Neutrophil (primary cell): ENCODE measurements around the gene ARID4B.

ENCODE experiments used
- H3K27ac ChIP-seq: fragments of 200-600 bp; sonication (generic); 2 replicates; pipeline ENCODE4 v1.5.1; 2016; ENCODE audit warnings: mild to moderate bottlenecking, moderate library complexity
- H3K27me3 ChIP-seq: fragments of 200-600 bp; sonication (generic); 2 replicates; pipeline ENCODE4 v1.6.0; 2016; ENCODE audit warnings: mild to moderate bottlenecking
- H3K36me3 ChIP-seq: fragments of 200-600 bp; sonication (generic); 2 replicates; pipeline ENCODE4 v1.5.1; 2017
- H3K4me1 ChIP-seq, 2 experiments: fragments of 200-600 bp in 1 of 2; sonication (generic) in 1 of 2; 1 replicate in 1 of 2; 2 replicates in 1 of 2; pipeline versions ENCODE4 v1.5.1 to v1.6.1; 2013 to 2016; ENCODE audit warnings: low read depth in 1 of 2, low read length in 1 of 2, mild to moderate bottlenecking in 1 of 2, moderate library complexity in 1 of 2; ENCODE audit not compliant: control insufficient read depth in 1 of 2, insufficient read depth in 1 of 2
- H3K4me3 ChIP-seq, 2 experiments: fragments of 200-600 bp in 1 of 2; sonication (generic) in 1 of 2; 1 replicate in 1 of 2; 2 replicates in 1 of 2; pipeline ENCODE4 v1.5.1; 2013 to 2016; ENCODE audit warnings: low read depth in 1 of 2, low read length in 1 of 2, mild to moderate bottlenecking in 1 of 2, moderate library complexity in 1 of 2
- H3K9me3 ChIP-seq: fragments of 200-600 bp; sonication (generic); 2 replicates; pipeline ENCODE4 v1.5.1; 2016
- TF ChIP-seq, protein P1 (sequence below): fragments of 200-600 bp; sonication (generic); IDR thresholded peaks from 2 replicates; pipeline ENCODE4 v1.5.1; 2016; ENCODE audit warnings: antibody characterized with exemption

Gene ARID4B

DNA sequence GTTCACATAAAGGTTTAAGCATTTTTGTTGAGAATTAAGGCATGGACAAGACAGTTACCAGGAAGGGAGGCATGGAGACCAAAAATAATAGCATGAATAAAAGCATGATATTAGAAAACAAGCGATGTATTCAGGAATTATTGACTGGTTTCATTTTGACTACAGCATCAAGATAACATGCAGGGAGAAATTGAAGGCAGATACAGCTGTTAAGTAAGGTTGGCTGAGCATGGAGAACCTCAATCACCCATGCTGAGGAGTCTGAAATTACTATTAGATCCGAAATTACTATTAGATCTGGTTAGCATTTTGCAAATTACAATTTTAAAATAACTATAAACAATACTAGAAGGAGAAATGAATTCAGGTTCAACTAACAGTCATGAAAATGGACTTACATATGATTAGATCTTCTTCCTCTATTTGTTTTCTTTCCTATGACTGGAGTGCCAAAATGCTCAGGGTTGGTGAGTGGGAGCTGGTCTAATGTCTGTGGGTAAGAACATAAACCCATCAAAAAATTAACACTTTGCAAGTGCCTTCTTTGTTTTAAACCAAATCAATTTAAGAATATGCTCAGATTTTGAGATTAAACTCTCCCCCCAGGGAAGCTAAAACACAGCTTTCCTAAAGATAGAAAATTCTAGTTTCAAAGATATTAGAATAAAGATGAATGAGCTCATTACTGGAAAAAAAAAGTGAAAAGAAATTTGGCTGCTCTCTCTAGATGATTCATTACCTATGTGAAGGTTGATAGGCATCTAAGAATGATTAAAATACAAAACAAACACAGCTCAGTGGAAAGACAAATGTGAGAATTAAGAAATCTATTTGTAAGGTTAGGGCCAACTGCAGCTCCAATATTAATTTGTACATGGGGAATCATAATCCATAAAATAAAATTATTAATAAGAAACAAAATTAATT is 81.7 kb downstream of the ARID4B start:
- Histone ChIP-seq H3K9me3 (no peaks in the 10 kb centered on the region), H3K27me3 (no peaks in the 10 kb centered on the region), H3K4me3 (no peak overlapping the region), H3K36me3 (peaks cover 42% of the 10 kb centered on the region), H3K4me1 (no peaks in the 10 kb centered on the region), H3K27ac (no peak overlapping the region)
- TF ChIP-seq, protein P1, sequence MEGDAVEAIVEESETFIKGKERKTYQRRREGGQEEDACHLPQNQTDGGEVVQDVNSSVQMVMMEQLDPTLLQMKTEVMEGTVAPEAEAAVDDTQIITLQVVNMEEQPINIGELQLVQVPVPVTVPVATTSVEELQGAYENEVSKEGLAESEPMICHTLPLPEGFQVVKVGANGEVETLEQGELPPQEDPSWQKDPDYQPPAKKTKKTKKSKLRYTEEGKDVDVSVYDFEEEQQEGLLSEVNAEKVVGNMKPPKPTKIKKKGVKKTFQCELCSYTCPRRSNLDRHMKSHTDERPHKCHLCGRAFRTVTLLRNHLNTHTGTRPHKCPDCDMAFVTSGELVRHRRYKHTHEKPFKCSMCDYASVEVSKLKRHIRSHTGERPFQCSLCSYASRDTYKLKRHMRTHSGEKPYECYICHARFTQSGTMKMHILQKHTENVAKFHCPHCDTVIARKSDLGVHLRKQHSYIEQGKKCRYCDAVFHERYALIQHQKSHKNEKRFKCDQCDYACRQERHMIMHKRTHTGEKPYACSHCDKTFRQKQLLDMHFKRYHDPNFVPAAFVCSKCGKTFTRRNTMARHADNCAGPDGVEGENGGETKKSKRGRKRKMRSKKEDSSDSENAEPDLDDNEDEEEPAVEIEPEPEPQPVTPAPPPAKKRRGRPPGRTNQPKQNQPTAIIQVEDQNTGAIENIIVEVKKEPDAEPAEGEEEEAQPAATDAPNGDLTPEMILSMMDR, result no peak

DNA sequence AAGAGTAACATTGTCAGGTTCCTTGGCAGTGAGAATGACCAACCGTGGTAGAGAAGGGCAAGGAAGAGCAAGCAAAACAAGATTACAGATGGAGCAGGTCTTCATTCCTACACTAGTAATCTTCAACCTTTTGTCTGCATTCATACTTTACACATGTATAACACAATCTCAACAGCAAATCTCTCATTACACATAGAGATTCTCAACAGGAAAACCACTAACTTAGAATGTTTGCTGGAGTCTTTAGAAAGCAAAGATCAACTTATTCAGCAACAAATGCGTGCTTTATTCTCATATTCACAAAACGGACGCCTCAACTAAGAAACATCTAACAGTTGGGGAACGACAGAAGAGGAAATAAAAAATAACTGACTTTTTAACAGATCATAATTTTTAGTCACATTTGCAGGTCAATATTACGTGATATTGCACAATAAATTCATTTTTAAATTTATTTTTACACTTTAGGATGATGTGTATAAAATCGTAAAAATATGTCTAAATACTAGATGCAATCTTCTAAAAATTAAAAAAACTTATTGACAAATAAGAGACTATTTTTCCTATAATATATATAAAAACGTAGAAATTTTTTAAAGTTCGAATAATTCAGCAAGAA is 82.9 kb downstream of the ARID4B start:
- Histone ChIP-seq H3K27ac (no peak overlapping the region), H3K36me3 (peaks cover 43% of the 10 kb centered on the region), H3K4me3 (no peak overlapping the region), H3K4me1 (no peaks in the 10 kb centered on the region), H3K9me3 (no peaks in the 10 kb centered on the region), H3K27me3 (no peaks in the 10 kb centered on the region)
- TF ChIP-seq, protein P1, result no peak

DNA sequence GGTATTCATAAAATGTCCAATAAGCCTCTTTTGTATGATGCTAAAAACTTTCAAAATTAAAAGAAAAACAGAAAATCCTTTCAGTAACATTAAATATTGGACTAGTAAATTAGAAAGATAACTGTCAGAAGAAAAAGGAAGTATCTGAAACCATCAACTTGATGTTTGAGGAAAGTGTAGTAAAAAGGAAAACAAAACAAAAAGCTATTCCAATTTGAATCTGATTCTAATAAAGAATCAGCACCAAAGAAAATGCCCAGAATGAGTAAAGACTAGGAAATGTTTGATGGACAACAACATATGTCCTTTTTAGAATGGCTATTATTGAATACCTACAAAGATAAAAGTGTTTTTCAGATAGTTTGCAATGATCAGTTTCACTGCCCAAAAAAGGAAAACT is 87.0 kb downstream of the ARID4B start:
- H3K27me3 ChIP-seq, result no peaks in the 10 kb centered on the region
- H3K36me3 ChIP-seq, result peaks cover 61% of the 10 kb centered on the region
- no peaks in the 10 kb centered on the region for H3K9me3 ChIP-seq
- no peak overlapping the region for H3K4me3 ChIP-seq
- TF ChIP-seq, protein P1, result no peak
- H3K4me1 ChIP-seq, result no peaks in the 10 kb centered on the region
- no peak overlapping the region for H3K27ac ChIP-seq

DNA sequence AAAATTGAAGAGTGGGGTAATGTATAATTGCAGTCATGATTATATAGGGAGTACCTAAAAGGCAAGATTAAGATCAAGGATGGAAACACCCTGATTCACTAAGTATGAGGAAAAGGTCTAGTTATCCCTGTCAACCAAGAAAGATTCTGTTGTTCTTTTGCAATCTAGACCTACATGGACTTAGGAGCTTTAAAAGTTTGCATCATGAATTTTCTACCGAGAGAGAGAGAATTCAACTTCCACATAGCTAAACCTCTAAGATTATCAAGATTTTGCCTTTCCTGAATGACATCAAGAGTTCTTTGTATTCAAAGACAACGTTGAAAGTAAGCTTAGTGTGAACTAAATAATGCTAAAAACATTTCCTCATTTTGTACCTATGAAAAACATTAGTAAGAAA is 88.1 kb downstream of the ARID4B start:
- Histone ChIP-seq H3K27me3 (no peaks in the 10 kb centered on the region), H3K4me1 (no peaks in the 10 kb centered on the region), H3K9me3 (no peaks in the 10 kb centered on the region), H3K27ac (no peak overlapping the region), H3K4me3 (no peak overlapping the region), H3K36me3 (peaks cover 62% of the 10 kb centered on the region)
- TF ChIP-seq, protein P1, result no peak

DNA sequence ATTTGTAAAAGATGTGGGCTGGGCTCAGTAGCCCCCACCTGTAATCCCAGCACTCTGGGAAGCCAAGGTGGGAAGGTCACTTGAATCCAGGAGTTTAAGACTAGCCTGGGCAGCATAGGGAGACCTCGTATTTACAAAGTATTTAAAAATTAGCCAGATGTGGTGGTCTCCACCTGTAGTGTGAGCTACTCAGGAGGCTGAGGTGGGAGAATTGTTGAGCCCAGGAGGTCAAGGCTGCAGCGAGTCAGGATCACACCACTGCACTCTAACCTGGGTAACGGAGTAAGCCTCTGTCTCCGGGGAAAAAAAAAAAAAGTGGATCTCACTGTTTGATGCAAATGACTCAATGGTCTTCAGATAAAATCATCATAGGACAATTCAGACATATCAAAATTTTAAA is 89.4 kb downstream of the ARID4B start:
- Histone ChIP-seq H3K27ac (no peak overlapping the region), H3K4me3 (no peak overlapping the region), H3K9me3 (no peaks in the 10 kb centered on the region), H3K27me3 (no peaks in the 10 kb centered on the region), H3K4me1 (no peaks in the 10 kb centered on the region), H3K36me3 (peaks cover 63% of the 10 kb centered on the region)
- TF ChIP-seq, protein P1, result no peak
